ENCODE measurements around the gene SLC12A9.

GRCh38 chr7:100900978-100901377, 48.5 kb downstream of the SLC12A9 start:
- TF ChIP-seq CTCF (IDR thresholded peaks at IDR 0.05; ENCODE audit: borderline replicate concordance, extremely low read depth, low read length, poor library complexity, severe bottlenecking) (no peak), EZH2 (IDR thresholded peaks at IDR 0.05; ENCODE audit: borderline replicate concordance, low read depth, low read length, severe bottlenecking) (no peak)

Data from DND-41 (cell line).